Astrocyte (in vitro differentiated cells and primary cell): ENCODE results near the gene RASSF6. TPM values are rescaled to one million over a fixed set of nuclear protein-coding genes. Genes with fewer than 3 reads are reported as not detected.
A peak's percentile ranks its signal among the peaks of the same experiment; 100 is the strongest.

Source experiments
- DNase-seq: peaks from one replicate; pipeline ENCODE4 v3.0.0-alpha.2; 2010; ENCODE audit warnings: low read depth
- FAIRE-seq: peaks from 2 replicates; lab custom pipeline; 2011; peaks lifted over from hg19 to GRCh38; lab: Jason Lieb, UNC
- H2AFZ ChIP-seq: 2 replicates; pipeline ENCODE4 v1.6.0; 2012; ENCODE audit warnings: low read depth, low read length, inconsistent platforms
- H3K27ac ChIP-seq: 2 replicates; pipeline ENCODE4 v1.5.1; 2011; ENCODE audit warnings: low read depth, low read length, inconsistent platforms
- H3K27me3 ChIP-seq: 2 replicates; pipeline ENCODE4 v1.6.0; 2011; ENCODE audit warnings: low read length, inconsistent platforms; ENCODE audit not compliant: insufficient read depth
- H3K36me3 ChIP-seq: 2 replicates; pipeline ENCODE4 v1.5.1; 2011; ENCODE audit warnings: low read length, inconsistent platforms; ENCODE audit not compliant: insufficient read depth
- H3K4me1 ChIP-seq: 2 replicates; pipeline ENCODE4 v1.5.1; 2011; ENCODE audit warnings: low read length, inconsistent platforms; ENCODE audit not compliant: insufficient read depth
- H3K4me2 ChIP-seq: 2 replicates; pipeline ENCODE4 v1.6.0; 2012; ENCODE audit warnings: low read length, inconsistent platforms
- H3K4me3 ChIP-seq: 2 replicates; pipeline ENCODE4 v1.5.1; 2011; ENCODE audit warnings: low read depth, mild to moderate bottlenecking, low read length, inconsistent platforms; ENCODE audit not compliant: insufficient read depth
- H3K79me2 ChIP-seq: 2 replicates; pipeline ENCODE4 v1.6.0; 2012; ENCODE audit warnings: mild to moderate bottlenecking, low read length, inconsistent platforms; ENCODE audit not compliant: insufficient read depth
- H3K9ac ChIP-seq: 2 replicates; pipeline ENCODE4 v1.6.0; 2012; ENCODE audit warnings: mild to moderate bottlenecking, low read length, inconsistent platforms
- H3K9me3 ChIP-seq: 2 replicates; pipeline ENCODE4 v1.5.1; 2012; ENCODE audit warnings: low read depth, mild to moderate bottlenecking, low read length, inconsistent platforms; ENCODE audit not compliant: insufficient read depth
- H4K20me1 ChIP-seq: 2 replicates; pipeline ENCODE4 v1.6.0; 2012; ENCODE audit warnings: low read length, inconsistent platforms; ENCODE audit not compliant: insufficient read depth
- H3K27ac Mint-ChIP-seq: one replicate; pipeline ENCODE4 v1.8.0; 2021; ENCODE audit warnings: mild to moderate bottlenecking, mixed read lengths; ENCODE audit not compliant: unreplicated experiment
- H3K27me3 Mint-ChIP-seq: one replicate; pipeline ENCODE4 v1.8.0; 2021; ENCODE audit warnings: low read depth, mixed read lengths; ENCODE audit not compliant: unreplicated experiment
- H3K36me3 Mint-ChIP-seq: one replicate; pipeline ENCODE4 v1.8.0; 2021; ENCODE audit warnings: low read depth, mixed read lengths; ENCODE audit not compliant: unreplicated experiment
- H3K4me1 Mint-ChIP-seq: one replicate; pipeline ENCODE4 v1.8.0; 2021; ENCODE audit warnings: low read depth, mixed read lengths; ENCODE audit not compliant: unreplicated experiment
- H3K4me3 Mint-ChIP-seq: one replicate; pipeline ENCODE4 v1.8.0; 2021; ENCODE audit warnings: mild to moderate bottlenecking, moderate library complexity, mixed read lengths; ENCODE audit not compliant: unreplicated experiment
- H3K9me3 Mint-ChIP-seq: one replicate; pipeline ENCODE4 v1.8.0; 2021; ENCODE audit warnings: mild to moderate bottlenecking, mixed read lengths; ENCODE audit not compliant: unreplicated experiment
- EZH2 ChIP-seq: IDR thresholded peaks from 2 replicates; pipeline ENCODE4 v1.6.1; 2012; ENCODE audit warnings: mild to moderate bottlenecking, low read length, inconsistent platforms; ENCODE audit not compliant: insufficient read depth
- total RNA-seq: library from RNA; stranded (reverse); gene quantifications from 2 replicates; pipeline ENCODE4 v1.2.1, GENCODE V29; 2021

The RASSF6 gene
- total RNA-seq, 1 donor from 2014 or later = 0.14 TPM

DNA sequence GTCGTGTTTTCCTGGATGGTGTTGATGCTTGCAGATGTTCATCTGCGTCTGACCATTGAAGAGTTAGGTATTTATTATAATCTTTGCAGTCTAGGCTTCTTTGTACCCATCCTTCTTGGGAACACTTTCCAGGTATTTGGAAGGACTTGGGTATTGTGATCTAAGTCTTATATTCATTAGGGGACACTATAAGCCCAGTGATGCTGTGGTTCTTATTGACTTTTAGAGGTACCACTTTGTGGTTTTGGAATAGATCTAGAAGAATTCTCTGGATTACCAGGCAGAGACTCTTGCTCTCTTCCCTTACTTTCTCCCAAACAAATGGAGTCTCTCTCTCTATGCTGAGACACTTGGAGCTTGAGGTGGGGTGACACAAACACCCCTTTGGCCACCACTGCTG lies 97.1 kb downstream of the RASSF6 start:
- no peaks in the 10 kb centered on the region for H3K27me3 Mint-ChIP-seq
- Histone ChIP-seq H3K9me3 (no peaks in the 10 kb centered on the region), H4K20me1 (no peaks in the 10 kb centered on the region), H3K27me3 (no peaks in the 10 kb centered on the region), H3K36me3 (no peaks in the 10 kb centered on the region), H3K4me3 (no peak overlapping the region), H3K9ac (no peak overlapping the region), H3K4me2 (no peak overlapping the region), H3K4me1 (no peaks in the 10 kb centered on the region), H2AFZ (no peak overlapping the region), H3K79me2 (no peaks in the 10 kb centered on the region), H3K27ac (no peak overlapping the region)
- H3K4me3 Mint-ChIP-seq = no peak overlapping the region
- no peaks in the 10 kb centered on the region for H3K9me3 Mint-ChIP-seq
- FAIRE-seq (no peak), DNase-seq (no peak)
- TF ChIP-seq EZH2 = no peak
- peak overlapping the region; percentile 37 for H3K27ac Mint-ChIP-seq
- peaks cover 20% of the 10 kb centered on the region for H3K4me1 Mint-ChIP-seq
- H3K36me3 Mint-ChIP-seq = no peaks in the 10 kb centered on the region

Other genes with a start within 250 kb of the RASSF6 start
- gene ALB, start 216.1 kb downstream of the RASSF6 start, total RNA-seq = 0.75 TPM in 1 of 2 replicates, not detected in the other
- gene AFP, start 184.2 kb downstream of the RASSF6 start, total RNA-seq = 8.6 and 11.3 TPM in 2 replicates
- not detected in 2 replicates for gene AFM, start 138.7 kb downstream of the RASSF6 start, total RNA-seq
- 1.2 and 1.5 TPM in 2 replicates for gene CXCL8, start 120.1 kb upstream of the RASSF6 start, total RNA-seq
- gene CXCL6, start 216.2 kb upstream of the RASSF6 start, total RNA-seq = 16.7 and 18.5 TPM in 2 replicates
- not detected in 2 replicates for gene PF4V1, start 232.9 kb upstream of the RASSF6 start, total RNA-seq
- 8.5 and 11.4 TPM in 2 replicates for gene CXCL1, start 249.0 kb upstream of the RASSF6 start, total RNA-seq